K562 (cell line): ENCODE measurements around the gene ST3GAL5. TPM values are rescaled to one million over a fixed set of nuclear protein-coding genes. Genes with fewer than 3 reads are reported as not detected.

ENCODE experiments used
- FOSL1 ChIP-seq: fragments of 200-800 bp; sonication (Bioruptor generic); conservative IDR thresholded peaks from 2 replicates; pipeline ENCODE4 v1.6.1; 2016; ENCODE audit warnings: missing genetic modification characterization, missing compliant biosample characterization
- GABPA ChIP-seq: fragments of 200-800 bp; sonication (Bioruptor generic); conservative IDR thresholded peaks from 2 replicates; pipeline ENCODE4 v1.6.1; 2016; ENCODE audit warnings: low read depth, missing genetic modification characterization, missing compliant biosample characterization
- HDAC2 ChIP-seq: fragments of 450-650 bp; IDR thresholded peaks from 2 replicates; pipeline ENCODE4 v1.6.1; 2016; ENCODE audit warnings: mild to moderate bottlenecking
- JUN ChIP-seq, 2 experiments: sonication (generic) in 1 of 2; formaldehyde crosslinking in 1 of 2; IDR thresholded peaks; 2 replicates each; pipeline versions ENCODE4 v1.6.1 to v1.8.0; 2012 to 2022; ENCODE audit warnings: borderline replicate concordance in 2 of 2, mild to moderate bottlenecking in 2 of 2, improper control_type of control experiment in 1 of 2, low read depth in 1 of 2, low read length in 1 of 2, missing genetic modification reagents in 1 of 2
- KLF1 ChIP-seq: fragments of 450-650 bp; IDR thresholded peaks from 2 replicates; pipeline ENCODE4 v1.6.1; 2016; ENCODE audit warnings: missing genetic modification characterization, missing compliant biosample characterization
- MAFF ChIP-seq: IDR thresholded peaks from 2 replicates; pipeline ENCODE4 v1.6.1; 2012; ENCODE audit warnings: low read length, improper control_type of control experiment
- MXI1 ChIP-seq: IDR thresholded peaks from 2 replicates; pipeline ENCODE4 v1.6.1; 2011; ENCODE audit warnings: low read depth, mild to moderate bottlenecking, improper control_type of control experiment, low read length
- MYBL2 ChIP-seq, 2 experiments: fragments of 450-650 bp in 1 of 2; sonication (generic) in 1 of 2; formaldehyde crosslinking in 1 of 2; IDR thresholded peaks; 2 replicates each; pipeline versions ENCODE4 v1.6.1 to v1.8.1; 2017 to 2022; ENCODE audit warnings: borderline replicate concordance in 1 of 2, inconsistent platforms in 1 of 2, low read depth in 1 of 2, mild to moderate bottlenecking in 1 of 2, missing genetic modification reagents in 1 of 2, moderate library complexity in 1 of 2
- NR4A1 ChIP-seq, 2 experiments: fragments of 250-450 bp in 1 of 2; fragments of 450-650 bp in 1 of 2; sonication (Bioruptor Pico) in 1 of 2; IDR thresholded peaks; 2 replicates each; pipeline versions ENCODE4 v1.4.0 to v1.6.1; 2016 to 2020; ENCODE audit warnings: mild to moderate bottlenecking in 2 of 2, missing compliant biosample characterization in 1 of 2, missing genetic modification characterization in 1 of 2, moderate library complexity in 1 of 2
- POLR2A ChIP-seq: fragments of 450-650 bp; conservative IDR thresholded peaks from 2 replicates; pipeline ENCODE4 v1.6.1; 2016
- SMARCA5 ChIP-seq: fragments of 450-650 bp; IDR thresholded peaks from 2 replicates; pipeline ENCODE4 v1.6.1; 2016
- SPI1 ChIP-seq: IDR thresholded peaks from 2 replicates; pipeline ENCODE4 v1.6.1; 2011; ENCODE audit warnings: low read depth, low read length, control low read depth, borderline replicate concordance
- TAF9B ChIP-seq: fragments of 450-650 bp; IDR thresholded peaks from 2 replicates; pipeline ENCODE4 v1.6.1; 2018; ENCODE audit warnings: mild to moderate bottlenecking; ENCODE audit not compliant: partially characterized antibody
- TAL1 ChIP-seq: fragments of 450-650 bp; IDR thresholded peaks from 2 replicates; pipeline ENCODE4 v1.6.1; 2016; ENCODE audit warnings: mild to moderate bottlenecking
- ZNF121 ChIP-seq: sonication (generic); formaldehyde crosslinking; conservative IDR thresholded peaks from 2 replicates; pipeline ENCODE4 v1.8.0; 2022; ENCODE audit warnings: missing genetic modification reagents
- ZNF57 ChIP-seq: fragments of 450-650 bp; formaldehyde crosslinking; IDR thresholded peaks from 2 replicates; pipeline ENCODE4 v1.4.0; 2020; ENCODE audit warnings: mild to moderate bottlenecking, moderate library complexity
- polyA plus RNA-seq, 8 experiments: library from polyadenylated mRNA; depleted of rRNA in 4 of 8; stranded (reverse) in 5 of 8; unstranded in 3 of 8; fragments of >200 nt; fragmentation: Nextera tagmentation in 2 of 8; fragmentation: Illumina TruSeq in 1 of 8; extraction: Ambion mirVana in 2 of 8; extraction: Trizol in 1 of 8; gene quantifications; 2 replicates each; pipeline versions ENCODE4 v1.2.1 to v1.2.3, GENCODE V29; 2011 to 2014; ENCODE audit warnings: inconsistent platforms in 1 of 8, missing spikeins in 1 of 8
- total RNA-seq, 7 experiments: library from RNA; depleted of rRNA in 6 of 7; stranded (reverse); fragments of >200 nt in 6 of 7; fragmentation: Illumina TruSeq in 2 of 7; extraction: Trizol in 2 of 7; gene quantifications; 2 replicates each; pipeline versions ENCODE4 v1.2.1 to v1.2.3, GENCODE V29; 2011 to 2021; ENCODE audit warnings: low replicate concordance in 1 of 7
- TF ChIP-seq, protein P1 (sequence below): fragments of 450-650 bp; IDR thresholded peaks from 2 replicates; pipeline ENCODE4 v1.6.1; 2016; ENCODE audit warnings: antibody characterized with exemption
- TF ChIP-seq, protein P2 (sequence below): fragments of 250-450 bp; sonication (Bioruptor Pico); IDR thresholded peaks from 2 replicates; pipeline ENCODE4 v1.8.0; 2021; ENCODE audit warnings: moderate library complexity, mild to moderate bottlenecking, inconsistent platforms
- TF ChIP-seq, protein P3 (sequence below): fragments of 250-450 bp; sonication (Bioruptor Pico); IDR thresholded peaks from 2 replicates; pipeline ENCODE4 v1.8.0; 2021; ENCODE audit warnings: mild to moderate bottlenecking, moderate library complexity
- TF ChIP-seq, protein P4 (sequence below): fragments of 250-450 bp; sonication (Bioruptor Pico); IDR thresholded peaks from 2 replicates; pipeline ENCODE4 v1.9.0; 2021; ENCODE audit warnings: mild to moderate bottlenecking, inconsistent platforms

Gene ST3GAL5
- total and polyA plus RNA-seq, 9 of the 15 experiments (the other 6 are each of a cell fraction or from before 2014, with no cell fraction given) = 1.6 to 10.0 (median 4.2) TPM

DNA sequence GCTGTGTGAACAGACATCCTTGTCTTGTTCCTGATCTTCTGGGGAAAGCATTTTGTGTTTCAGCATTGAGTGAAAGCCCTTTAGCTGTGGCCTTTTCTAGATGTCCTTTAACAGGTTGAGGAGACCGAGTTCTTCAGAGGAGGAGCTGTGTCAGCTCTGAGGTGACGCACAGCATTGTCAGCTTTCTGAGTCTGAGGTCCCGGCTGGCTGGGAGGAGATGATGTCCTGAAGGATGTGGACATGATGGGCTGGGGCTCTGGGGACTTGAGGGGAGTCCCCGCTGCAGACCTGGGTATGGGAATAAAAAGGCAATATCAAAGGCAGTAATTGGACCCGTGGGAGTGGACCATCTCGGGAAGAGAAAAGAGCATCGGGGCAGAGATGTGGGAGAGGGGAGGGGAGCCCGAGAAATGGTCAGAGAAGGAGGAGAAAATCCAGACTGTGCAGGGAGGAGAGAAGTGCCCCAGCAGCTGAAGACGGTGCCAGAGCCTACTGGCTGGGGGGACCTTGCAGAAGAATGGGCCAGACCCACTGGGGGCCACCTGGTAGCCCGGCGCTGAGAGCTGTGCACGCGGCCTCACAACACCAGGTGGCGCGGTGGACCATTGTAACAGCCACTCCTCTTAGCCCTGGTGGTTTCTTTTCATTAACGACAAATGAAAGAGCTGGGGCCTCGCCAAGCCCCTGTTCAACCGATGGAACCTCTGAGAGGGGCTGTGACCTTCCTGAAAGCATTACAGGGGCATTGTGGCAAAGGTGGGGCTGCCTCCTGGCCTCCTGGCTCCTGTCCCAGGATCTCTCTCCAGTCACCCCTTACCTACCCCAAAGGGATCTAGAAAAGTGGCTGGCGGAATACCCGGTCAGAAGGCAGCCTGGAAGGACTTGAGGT is 61.6 kb downstream of the ST3GAL5 start (continued):
- TF ChIP-seq HDAC2 (no peak), ZNF121 (CRISPR knock-in tag) (no peak), ZNF57 (no peak), FOSL1 (tag) (no peak), GABPA (no peak), MXI1 (no peak), SMARCA5 (no peak), MYBL2 (IDR thresholded peaks at IDR 0.05; ENCODE audit: low read depth) (no peak), MYBL2 (CRISPR knock-in tag; IDR thresholded peaks at IDR 0.05; ENCODE audit: borderline replicate concordance) (no peak), NR4A1 (CRISPR knock-in tag; IDR thresholded peaks at IDR 0.05) (no peak), NR4A1 (tag; IDR thresholded peaks at IDR 0.05) (no peak), JUN (IDR thresholded peaks at IDR 0.05; ENCODE audit: borderline replicate concordance, low read depth, low read length) (no peak), JUN (CRISPR knock-in tag; IDR thresholded peaks at IDR 0.05; ENCODE audit: borderline replicate concordance) (no peak), POLR2A (no peak), KLF1 (no peak), SPI1 (no peak), TAL1 (no peak), MAFF (no peak), TAF9B (no peak)
- TF ChIP-seq, protein P1, sequence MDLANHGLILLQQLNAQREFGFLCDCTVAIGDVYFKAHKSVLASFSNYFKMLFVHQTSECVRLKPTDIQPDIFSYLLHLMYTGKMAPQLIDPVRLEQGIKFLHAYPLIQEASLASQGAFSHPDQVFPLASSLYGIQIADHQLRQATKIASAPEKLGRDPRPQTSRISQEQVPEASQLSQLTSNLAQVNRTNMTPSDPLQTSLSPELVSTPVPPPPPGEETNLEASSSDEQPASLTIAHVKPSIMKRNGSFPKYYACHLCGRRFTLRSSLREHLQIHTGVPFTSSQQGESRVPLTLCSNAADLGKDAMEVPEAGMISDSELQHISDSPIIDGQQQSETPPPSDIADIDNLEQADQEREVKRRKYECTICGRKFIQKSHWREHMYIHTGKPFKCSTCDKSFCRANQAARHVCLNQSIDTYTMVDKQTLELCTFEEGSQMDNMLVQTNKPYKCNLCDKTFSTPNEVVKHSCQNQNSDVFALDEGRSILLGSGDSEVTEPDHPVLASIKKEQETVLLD = no peak
- TF ChIP-seq, protein P2, sequence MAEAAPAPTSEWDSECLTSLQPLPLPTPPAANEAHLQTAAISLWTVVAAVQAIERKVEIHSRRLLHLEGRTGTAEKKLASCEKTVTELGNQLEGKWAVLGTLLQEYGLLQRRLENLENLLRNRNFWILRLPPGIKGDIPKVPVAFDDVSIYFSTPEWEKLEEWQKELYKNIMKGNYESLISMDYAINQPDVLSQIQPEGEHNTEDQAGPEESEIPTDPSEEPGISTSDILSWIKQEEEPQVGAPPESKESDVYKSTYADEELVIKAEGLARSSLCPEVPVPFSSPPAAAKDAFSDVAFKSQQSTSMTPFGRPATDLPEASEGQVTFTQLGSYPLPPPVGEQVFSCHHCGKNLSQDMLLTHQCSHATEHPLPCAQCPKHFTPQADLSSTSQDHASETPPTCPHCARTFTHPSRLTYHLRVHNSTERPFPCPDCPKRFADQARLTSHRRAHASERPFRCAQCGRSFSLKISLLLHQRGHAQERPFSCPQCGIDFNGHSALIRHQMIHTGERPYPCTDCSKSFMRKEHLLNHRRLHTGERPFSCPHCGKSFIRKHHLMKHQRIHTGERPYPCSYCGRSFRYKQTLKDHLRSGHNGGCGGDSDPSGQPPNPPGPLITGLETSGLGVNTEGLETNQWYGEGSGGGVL = no peak
- TF ChIP-seq, protein P3, sequence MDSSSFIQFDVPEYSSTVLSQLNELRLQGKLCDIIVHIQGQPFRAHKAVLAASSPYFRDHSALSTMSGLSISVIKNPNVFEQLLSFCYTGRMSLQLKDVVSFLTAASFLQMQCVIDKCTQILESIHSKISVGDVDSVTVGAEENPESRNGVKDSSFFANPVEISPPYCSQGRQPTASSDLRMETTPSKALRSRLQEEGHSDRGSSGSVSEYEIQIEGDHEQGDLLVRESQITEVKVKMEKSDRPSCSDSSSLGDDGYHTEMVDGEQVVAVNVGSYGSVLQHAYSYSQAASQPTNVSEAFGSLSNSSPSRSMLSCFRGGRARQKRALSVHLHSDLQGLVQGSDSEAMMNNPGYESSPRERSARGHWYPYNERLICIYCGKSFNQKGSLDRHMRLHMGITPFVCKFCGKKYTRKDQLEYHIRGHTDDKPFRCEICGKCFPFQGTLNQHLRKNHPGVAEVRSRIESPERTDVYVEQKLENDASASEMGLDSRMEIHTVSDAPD = no peak
- TF ChIP-seq, protein P4, sequence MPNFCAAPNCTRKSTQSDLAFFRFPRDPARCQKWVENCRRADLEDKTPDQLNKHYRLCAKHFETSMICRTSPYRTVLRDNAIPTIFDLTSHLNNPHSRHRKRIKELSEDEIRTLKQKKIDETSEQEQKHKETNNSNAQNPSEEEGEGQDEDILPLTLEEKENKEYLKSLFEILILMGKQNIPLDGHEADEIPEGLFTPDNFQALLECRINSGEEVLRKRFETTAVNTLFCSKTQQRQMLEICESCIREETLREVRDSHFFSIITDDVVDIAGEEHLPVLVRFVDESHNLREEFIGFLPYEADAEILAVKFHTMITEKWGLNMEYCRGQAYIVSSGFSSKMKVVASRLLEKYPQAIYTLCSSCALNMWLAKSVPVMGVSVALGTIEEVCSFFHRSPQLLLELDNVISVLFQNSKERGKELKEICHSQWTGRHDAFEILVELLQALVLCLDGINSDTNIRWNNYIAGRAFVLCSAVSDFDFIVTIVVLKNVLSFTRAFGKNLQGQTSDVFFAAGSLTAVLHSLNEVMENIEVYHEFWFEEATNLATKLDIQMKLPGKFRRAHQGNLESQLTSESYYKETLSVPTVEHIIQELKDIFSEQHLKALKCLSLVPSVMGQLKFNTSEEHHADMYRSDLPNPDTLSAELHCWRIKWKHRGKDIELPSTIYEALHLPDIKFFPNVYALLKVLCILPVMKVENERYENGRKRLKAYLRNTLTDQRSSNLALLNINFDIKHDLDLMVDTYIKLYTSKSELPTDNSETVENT (CRISPR knock-in tag) = no peak
